KMS-11 (cell line): ENCODE measurements around the gene GRK5.

ENCODE experiments used
- H2AFZ ChIP-seq: fragments of 200-600 bp; sonication (generic); 2 replicates; pipeline ENCODE4 v1.6.1; 2016; ENCODE audit warnings: antibody characterized with exemption, mixed run types, low read depth
- H3K27ac ChIP-seq: fragments of 200-600 bp; sonication (generic); 2 replicates; pipeline ENCODE4 v1.6.1; 2016; ENCODE audit warnings: mild to moderate bottlenecking, mixed run types
- H3K27me3 ChIP-seq: fragments of 200-600 bp; sonication (generic); 2 replicates; pipeline ENCODE4 v1.6.1; 2017; ENCODE audit warnings: mild to moderate bottlenecking, low read depth, mixed run types, moderate library complexity; ENCODE audit not compliant: insufficient read depth
- H3K36me3 ChIP-seq: fragments of 200-600 bp; sonication (generic); 2 replicates; pipeline ENCODE4 v1.6.1; 2017; ENCODE audit warnings: mild to moderate bottlenecking, mixed run types; ENCODE audit not compliant: insufficient read depth
- H3K4me1 ChIP-seq: fragments of 200-600 bp; sonication (generic); 2 replicates; pipeline ENCODE4 v1.6.1; 2016; ENCODE audit warnings: mild to moderate bottlenecking, low read depth, mixed run types; ENCODE audit not compliant: poor library complexity, severe bottlenecking
- H3K4me2 ChIP-seq: fragments of 200-600 bp; sonication (generic); 2 replicates; pipeline ENCODE4 v1.7.0; 2016; ENCODE audit warnings: mild to moderate bottlenecking, mixed run types
- H3K4me3 ChIP-seq: fragments of 200-600 bp; sonication (generic); IDR thresholded peaks from 2 replicates; pipeline ENCODE4 v1.6.1; 2017; ENCODE audit warnings: low read depth, low read length, mixed read lengths; ENCODE audit not compliant: insufficient read depth
- H3K79me2 ChIP-seq: fragments of 200-600 bp; sonication (generic); 2 replicates; pipeline ENCODE4 v1.6.1; 2016; ENCODE audit warnings: low read depth, mixed run types; ENCODE audit not compliant: insufficient read depth
- H3K9ac ChIP-seq: fragments of 200-600 bp; sonication (generic); 2 replicates; pipeline ENCODE4 v1.6.1; 2016; ENCODE audit warnings: mild to moderate bottlenecking, mixed run types
- H4K20me1 ChIP-seq: fragments of 200-600 bp; sonication (generic); 2 replicates; pipeline ENCODE4 v1.6.1; 2016; ENCODE audit warnings: mild to moderate bottlenecking, mixed run types; ENCODE audit not compliant: insufficient read depth
- TF ChIP-seq, protein P1 (sequence below): fragments of 200-600 bp; sonication (generic); conservative IDR thresholded peaks from 2 replicates; pipeline ENCODE4 v1.6.1; 2017; ENCODE audit warnings: low read depth, mild to moderate bottlenecking, antibody characterized with exemption, low read length, moderate library complexity, mixed read lengths

Gene GRK5

DNA sequence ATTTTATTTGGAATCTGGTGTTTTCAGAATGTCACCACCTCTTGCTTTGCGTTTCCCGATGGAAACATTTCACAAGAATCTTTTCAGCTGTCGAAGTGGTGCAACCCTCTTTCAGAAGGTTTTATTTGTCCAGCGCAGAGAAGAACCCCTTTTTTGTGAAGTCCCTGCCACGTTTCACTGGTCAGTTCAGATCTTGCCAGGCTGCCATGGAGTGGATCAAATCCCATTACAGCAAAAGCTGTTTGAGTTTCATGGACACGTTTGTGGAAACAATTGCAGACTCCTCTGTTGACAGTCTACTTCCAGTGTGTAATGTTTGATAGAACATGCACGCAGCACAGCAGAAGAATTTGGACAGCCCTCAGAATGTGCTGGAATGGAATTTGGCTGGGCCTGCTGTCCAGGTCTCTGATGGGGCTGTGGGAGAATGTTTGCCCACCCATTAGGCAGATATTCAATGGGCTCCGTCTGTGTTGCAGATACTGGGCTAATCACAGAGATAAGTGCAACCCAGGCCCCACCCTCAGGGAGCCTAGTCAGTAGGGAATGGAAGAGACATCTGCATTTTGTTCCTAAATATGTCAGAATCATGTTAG is 143.2 kb downstream of the GRK5 start:
- Histone ChIP-seq H3K9ac (no peak overlapping the region), H3K79me2 (no peaks in the 10 kb centered on the region), H3K4me1 (peaks cover 8% of the 10 kb centered on the region), H4K20me1 (no peaks in the 10 kb centered on the region), H3K4me3 (no peak overlapping the region), H3K27ac (no peak overlapping the region), H3K36me3 (no peaks in the 10 kb centered on the region), H2AFZ (no peak overlapping the region), H3K4me2 (no peak overlapping the region), H3K27me3 (no peaks in the 10 kb centered on the region)
- TF ChIP-seq, protein P1, sequence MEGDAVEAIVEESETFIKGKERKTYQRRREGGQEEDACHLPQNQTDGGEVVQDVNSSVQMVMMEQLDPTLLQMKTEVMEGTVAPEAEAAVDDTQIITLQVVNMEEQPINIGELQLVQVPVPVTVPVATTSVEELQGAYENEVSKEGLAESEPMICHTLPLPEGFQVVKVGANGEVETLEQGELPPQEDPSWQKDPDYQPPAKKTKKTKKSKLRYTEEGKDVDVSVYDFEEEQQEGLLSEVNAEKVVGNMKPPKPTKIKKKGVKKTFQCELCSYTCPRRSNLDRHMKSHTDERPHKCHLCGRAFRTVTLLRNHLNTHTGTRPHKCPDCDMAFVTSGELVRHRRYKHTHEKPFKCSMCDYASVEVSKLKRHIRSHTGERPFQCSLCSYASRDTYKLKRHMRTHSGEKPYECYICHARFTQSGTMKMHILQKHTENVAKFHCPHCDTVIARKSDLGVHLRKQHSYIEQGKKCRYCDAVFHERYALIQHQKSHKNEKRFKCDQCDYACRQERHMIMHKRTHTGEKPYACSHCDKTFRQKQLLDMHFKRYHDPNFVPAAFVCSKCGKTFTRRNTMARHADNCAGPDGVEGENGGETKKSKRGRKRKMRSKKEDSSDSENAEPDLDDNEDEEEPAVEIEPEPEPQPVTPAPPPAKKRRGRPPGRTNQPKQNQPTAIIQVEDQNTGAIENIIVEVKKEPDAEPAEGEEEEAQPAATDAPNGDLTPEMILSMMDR = no peak

DNA sequence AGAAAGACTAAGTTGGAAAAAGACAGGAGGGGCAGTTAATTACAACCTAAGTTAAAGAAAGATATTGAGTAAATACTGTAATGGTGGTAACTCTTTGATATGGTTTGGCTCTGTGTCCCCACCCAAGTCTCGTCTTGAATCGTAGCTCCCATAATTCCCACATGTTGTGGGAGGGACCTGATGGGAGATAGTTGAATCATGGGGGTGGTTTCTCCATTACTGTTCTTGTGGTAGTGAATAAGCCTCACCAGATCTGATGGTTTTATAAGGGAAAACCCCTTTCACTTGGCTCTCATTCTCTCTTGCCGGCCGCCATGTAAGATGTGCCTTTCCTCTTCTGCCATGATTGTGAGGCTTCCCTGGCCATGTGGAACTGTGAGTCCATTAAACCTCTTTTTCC is 143.8 kb downstream of the GRK5 start:
- Histone ChIP-seq H3K4me2 (no peak overlapping the region), H3K36me3 (no peaks in the 10 kb centered on the region), H2AFZ (no peak overlapping the region), H4K20me1 (no peaks in the 10 kb centered on the region), H3K4me1 (peaks cover 8% of the 10 kb centered on the region), H3K27ac (no peak overlapping the region), H3K79me2 (no peaks in the 10 kb centered on the region), H3K9ac (no peak overlapping the region), H3K27me3 (no peaks in the 10 kb centered on the region), H3K4me3 (no peak overlapping the region)
- TF ChIP-seq, protein P1 = no peak

DNA sequence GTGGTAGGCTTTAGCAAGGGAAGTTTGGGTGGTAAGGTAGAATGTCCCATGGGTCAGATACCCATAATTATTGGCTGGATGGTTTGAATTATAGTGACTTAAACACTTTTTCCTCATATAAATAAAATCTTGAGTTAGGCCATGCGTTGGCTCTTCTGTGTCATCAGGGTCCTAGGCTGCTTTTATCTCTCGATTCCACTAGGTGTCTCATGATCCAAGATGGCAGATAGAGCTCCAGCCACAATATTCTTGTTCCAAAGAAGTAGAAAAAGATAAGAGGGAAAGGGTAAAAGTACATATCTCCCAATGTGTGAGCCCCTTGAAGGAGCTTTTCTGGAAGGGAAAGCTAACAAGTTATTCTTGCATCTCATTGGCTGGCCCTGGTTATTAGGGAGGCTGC is 144.7 kb downstream of the GRK5 start:
- TF ChIP-seq, protein P1 = no peak
- H3K4me2 ChIP-seq = no peak overlapping the region
- H3K27me3 ChIP-seq = no peaks in the 10 kb centered on the region
- no peak overlapping the region for H2AFZ ChIP-seq
- no peak overlapping the region for H3K4me3 ChIP-seq
- H3K4me1 ChIP-seq = peaks cover 8% of the 10 kb centered on the region
- no peak overlapping the region for H3K27ac ChIP-seq
- no peaks in the 10 kb centered on the region for H4K20me1 ChIP-seq
- H3K9ac ChIP-seq = no peak overlapping the region
- H3K36me3 ChIP-seq = no peaks in the 10 kb centered on the region
- no peaks in the 10 kb centered on the region for H3K79me2 ChIP-seq

DNA sequence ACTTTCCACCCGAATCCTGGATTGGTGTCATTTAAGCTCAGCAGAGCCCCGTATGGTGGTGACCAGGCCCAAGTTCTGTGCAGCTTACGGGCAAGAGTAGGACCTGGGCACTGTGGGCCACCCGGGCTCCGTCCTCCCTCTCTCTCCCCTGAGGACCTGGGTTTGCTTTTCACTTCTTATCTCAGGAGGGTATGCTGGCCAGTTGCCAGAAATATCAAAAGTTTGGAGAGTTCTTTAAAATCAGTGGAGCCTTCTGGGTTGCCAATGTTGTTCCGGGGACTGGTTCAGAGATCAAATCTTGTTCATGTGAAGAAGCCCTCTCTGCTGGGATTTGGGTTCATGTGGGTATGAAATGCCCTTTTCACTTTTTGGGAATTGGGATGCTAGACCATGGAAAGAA is 145.4 kb downstream of the GRK5 start:
- H3K4me2 ChIP-seq = no peak overlapping the region
- no peak overlapping the region for H2AFZ ChIP-seq
- no peaks in the 10 kb centered on the region for H3K79me2 ChIP-seq
- H3K27me3 ChIP-seq = no peaks in the 10 kb centered on the region
- peaks cover 8% of the 10 kb centered on the region for H3K4me1 ChIP-seq
- no peak overlapping the region for H3K27ac ChIP-seq
- no peak overlapping the region for H3K4me3 ChIP-seq
- no peaks in the 10 kb centered on the region for H3K36me3 ChIP-seq
- H4K20me1 ChIP-seq = no peaks in the 10 kb centered on the region
- TF ChIP-seq, protein P1 = no peak
- H3K9ac ChIP-seq = no peak overlapping the region
